COR-L47 (cell line): ENCODE results near the gene APOBEC2.
A peak's percentile ranks its signal among the peaks of the same experiment; 100 is the strongest.

ENCODE experiments used
- DNase-seq: peaks from one replicate; lab custom pipeline; 2025; lab: John Stamatoyannopoulos, UW

APOBEC2 gene

GRCh38 chr6:41090841-41091761 is 38.1 kb downstream of the APOBEC2 start:
- no peak for DNase-seq

DNA sequence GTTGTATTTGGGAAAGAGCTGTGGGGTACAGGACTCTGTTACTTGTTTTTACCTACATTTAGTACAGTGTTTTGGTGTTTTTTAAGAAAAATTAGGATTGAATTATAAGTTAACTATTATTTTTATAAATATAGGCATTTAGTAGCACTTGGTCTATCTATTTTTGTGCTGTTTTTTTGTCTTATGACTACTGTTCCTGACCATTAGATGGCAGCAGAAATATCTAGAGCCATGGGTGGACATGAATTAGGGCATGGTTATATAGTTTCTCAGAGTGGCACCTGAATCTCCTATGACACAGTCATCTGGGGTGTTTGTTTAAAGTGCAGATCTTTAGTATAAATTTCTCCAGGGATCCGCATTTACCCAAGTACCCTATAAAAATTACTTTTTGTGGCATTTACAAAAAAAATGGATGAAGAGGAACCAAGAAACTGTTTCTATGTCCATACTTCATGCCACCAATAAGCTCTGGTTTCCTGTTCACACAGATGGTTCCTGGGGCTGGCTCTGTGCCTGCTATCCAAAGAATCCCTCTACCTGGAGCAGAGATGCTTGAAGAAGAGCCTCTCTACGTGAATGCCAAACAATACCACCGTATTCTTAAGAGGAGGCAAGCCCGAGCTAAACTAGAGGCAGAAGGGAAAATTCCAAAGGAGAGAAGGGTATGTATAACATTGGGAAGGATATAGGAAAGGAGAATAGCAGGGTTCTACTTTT is 39.6 kb downstream of the APOBEC2 start:
- peak; percentile 10 for DNase-seq

DNA sequence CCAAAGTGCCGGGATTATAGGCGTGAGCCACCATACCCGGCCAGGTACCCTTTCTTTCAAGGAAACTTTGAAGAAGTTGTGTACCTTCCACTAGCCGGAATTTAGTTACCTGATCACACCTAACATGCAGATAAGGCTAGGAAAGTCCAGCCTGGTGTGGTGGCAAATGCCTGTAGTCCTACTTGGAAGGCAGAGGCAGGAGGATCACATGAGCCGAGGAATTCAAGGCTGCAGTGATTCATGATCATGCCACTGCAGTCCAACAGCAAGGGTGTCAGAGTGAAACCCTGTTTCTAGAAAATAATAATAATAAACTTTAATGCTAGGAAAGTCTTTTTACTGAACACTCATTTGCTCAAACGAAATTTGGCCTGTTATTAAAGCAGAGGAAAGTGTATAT is 40.7 kb downstream of the APOBEC2 start:
- DNase-seq: no peak

GRCh38 chr6:41097467-41098090 is 44.6 kb downstream of the APOBEC2 start:
- no peak for DNase-seq

DNA sequence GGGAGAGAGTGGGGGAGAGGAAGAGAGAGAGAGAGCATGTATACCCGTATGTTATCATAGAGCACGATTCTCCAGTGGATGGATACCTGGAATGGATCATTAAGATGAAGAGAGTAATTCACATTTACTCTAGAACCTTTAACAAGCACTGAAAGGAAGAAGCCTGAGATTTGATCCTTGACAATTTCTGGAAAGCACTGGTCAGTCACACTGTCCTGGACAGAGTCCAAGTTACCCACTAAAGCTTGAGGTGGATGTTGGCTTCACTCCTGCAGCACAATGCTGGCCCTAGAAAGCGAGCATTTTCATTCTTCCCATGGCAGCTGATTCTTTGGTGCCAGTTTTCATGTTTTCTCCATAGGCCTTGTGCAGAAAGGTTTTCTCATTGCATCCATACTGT is 45.4 kb downstream of the APOBEC2 start:
- DNase-seq: no peak

- DNase-seq: no peak
Measured at GRCh38 chr6:41100871-41101287, 47.9 kb downstream of the APOBEC2 start.

- DNase-seq: no peak
Measured at GRCh38 chr6:41103847-41104246, 50.8 kb downstream of the APOBEC2 start.

DNA sequence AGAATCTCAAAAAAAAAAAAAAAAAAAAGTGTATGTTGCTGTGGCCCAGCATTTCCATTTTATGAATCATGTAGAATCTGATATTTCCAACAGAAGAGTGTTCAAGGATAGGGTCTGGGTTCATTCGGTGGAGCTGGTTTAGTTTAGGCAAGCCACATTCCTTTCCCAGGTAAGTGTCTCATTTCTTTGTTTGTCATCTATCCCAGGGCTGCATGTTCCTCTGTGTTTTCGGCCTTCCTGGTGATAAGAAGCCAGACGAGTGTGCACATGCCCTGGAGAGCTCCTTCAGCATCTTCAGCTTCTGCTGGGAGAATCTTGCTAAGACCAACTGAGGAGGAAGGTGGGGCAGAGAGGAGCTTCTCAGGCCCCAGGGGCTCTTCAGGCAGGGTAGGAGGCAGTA is 58.0 kb downstream of the APOBEC2 start:
- DNase-seq: no peak
